Activated naive CD8-positive, alpha-beta T cell (primary cell): ENCODE results near the gene FANCC.

Source experiments
- H3K27ac Mint-ChIP-seq: one replicate; pipeline ENCODE4 v1.8.0; 2021; ENCODE audit warnings: mixed read lengths
- H3K27me3 Mint-ChIP-seq: one replicate; pipeline ENCODE4 v1.8.0; 2021; ENCODE audit warnings: mixed read lengths
- H3K36me3 Mint-ChIP-seq: one replicate; pipeline ENCODE4 v1.8.0; 2021; ENCODE audit warnings: mixed read lengths
- H3K4me1 Mint-ChIP-seq: one replicate; pipeline ENCODE4 v1.8.0; 2021; ENCODE audit warnings: low read depth, mixed read lengths
- H3K4me3 Mint-ChIP-seq: one replicate; pipeline ENCODE4 v1.8.0; 2021; ENCODE audit warnings: mild to moderate bottlenecking, mixed read lengths
- H3K9me3 Mint-ChIP-seq: one replicate; pipeline ENCODE4 v1.8.0; 2021; ENCODE audit warnings: low read depth, mixed read lengths

Gene FANCC

GRCh38 chr9:95317119-95317892, at the start of gene FANCC:
Gene FANCC (minus strand): TSS chr9:95317709. CDS start chr9:95249291, 68,418 bp downstream.
- peak within 1 kb of the TSS; percentile 92 for H3K4me3 Mint-ChIP-seq
- H3K4me1 Mint-ChIP-seq = peaks cover 27% of the 10 kb centered on the region
- peaks cover 2% of the 10 kb centered on the region for H3K36me3 Mint-ChIP-seq
- H3K27me3 Mint-ChIP-seq = no peaks in the 10 kb centered on the region
- peak within 1 kb of the TSS; percentile 92 for H3K27ac Mint-ChIP-seq
- no peaks in the 10 kb centered on the region for H3K9me3 Mint-ChIP-seq

GRCh38 chr9:95366731-95367325, 49.3 kb upstream of the FANCC start:
- Mint-ChIP-seq H3K36me3 (no peaks in the 10 kb centered on the region), H3K27ac (no peak overlapping the region), H3K4me1 (no peaks in the 10 kb centered on the region), H3K27me3 (peaks cover 12% of the 10 kb centered on the region), H3K4me3 (no peak overlapping the region), H3K9me3 (no peaks in the 10 kb centered on the region)

- Mint-ChIP-seq H3K27ac (no peak overlapping the region), H3K36me3 (no peaks in the 10 kb centered on the region), H3K4me1 (no peaks in the 10 kb centered on the region), H3K9me3 (no peaks in the 10 kb centered on the region), H3K4me3 (no peak overlapping the region), H3K27me3 (peaks cover 11% of the 10 kb centered on the region)
These were observed 48.3 kb upstream of the FANCC start for GRCh38 chr9:95365766-95366165.

GRCh38 chr9:95363051-95363841, 45.7 kb upstream of the FANCC start:
- H3K27ac Mint-ChIP-seq = no peak overlapping the region
- no peak overlapping the region for H3K4me3 Mint-ChIP-seq
- no peaks in the 10 kb centered on the region for H3K4me1 Mint-ChIP-seq
- H3K27me3 Mint-ChIP-seq = peaks cover 7% of the 10 kb centered on the region
- no peaks in the 10 kb centered on the region for H3K36me3 Mint-ChIP-seq
- no peaks in the 10 kb centered on the region for H3K9me3 Mint-ChIP-seq

- H3K9me3 Mint-ChIP-seq = no peaks in the 10 kb centered on the region
- H3K27me3 Mint-ChIP-seq = peaks cover 9% of the 10 kb centered on the region
- H3K36me3 Mint-ChIP-seq = no peaks in the 10 kb centered on the region
- no peak overlapping the region for H3K4me3 Mint-ChIP-seq
- H3K27ac Mint-ChIP-seq = no peak overlapping the region
- no peaks in the 10 kb centered on the region for H3K4me1 Mint-ChIP-seq
These were observed 43.4 kb upstream of the FANCC start for GRCh38 chr9:95360866-95361265.

GRCh38 chr9:95357316-95357715, 39.8 kb upstream of the FANCC start:
- H3K27me3 Mint-ChIP-seq = peaks cover 6% of the 10 kb centered on the region
- H3K4me1 Mint-ChIP-seq = no peaks in the 10 kb centered on the region
- H3K36me3 Mint-ChIP-seq = no peaks in the 10 kb centered on the region
- no peaks in the 10 kb centered on the region for H3K9me3 Mint-ChIP-seq
- H3K4me3 Mint-ChIP-seq = no peak overlapping the region
- H3K27ac Mint-ChIP-seq = no peak overlapping the region

- Mint-ChIP-seq H3K4me3 (no peak overlapping the region), H3K27me3 (peaks cover 10% of the 10 kb centered on the region), H3K9me3 (no peaks in the 10 kb centered on the region), H3K36me3 (no peaks in the 10 kb centered on the region), H3K27ac (no peak overlapping the region), H3K4me1 (no peaks in the 10 kb centered on the region)
These were observed 38.0 kb upstream of the FANCC start for GRCh38 chr9:95355500-95355899.

- peaks cover 4% of the 10 kb centered on the region for H3K4me1 Mint-ChIP-seq
- no peaks in the 10 kb centered on the region for H3K36me3 Mint-ChIP-seq
- no peaks in the 10 kb centered on the region for H3K9me3 Mint-ChIP-seq
- no peak overlapping the region for H3K27ac Mint-ChIP-seq
- no peak overlapping the region for H3K4me3 Mint-ChIP-seq
- peaks cover 23% of the 10 kb centered on the region for H3K27me3 Mint-ChIP-seq
These were observed 33.5 kb upstream of the FANCC start for GRCh38 chr9:95351051-95351450.

- Mint-ChIP-seq H3K27ac (no peak overlapping the region), H3K4me3 (peak overlapping the region; percentile 73), H3K9me3 (no peaks in the 10 kb centered on the region), H3K36me3 (no peaks in the 10 kb centered on the region), H3K4me1 (peaks cover 4% of the 10 kb centered on the region), H3K27me3 (peaks cover 24% of the 10 kb centered on the region)
These were observed 32.8 kb upstream of the FANCC start for GRCh38 chr9:95350266-95350665.

- Mint-ChIP-seq H3K4me3 (peak overlapping the region; percentile 73), H3K27me3 (peaks cover 24% of the 10 kb centered on the region), H3K36me3 (no peaks in the 10 kb centered on the region), H3K4me1 (peaks cover 4% of the 10 kb centered on the region), H3K9me3 (no peaks in the 10 kb centered on the region), H3K27ac (no peak overlapping the region)
These were observed 31.9 kb upstream of the FANCC start for GRCh38 chr9:95349091-95350038.

- Mint-ChIP-seq H3K27me3 (peaks cover 18% of the 10 kb centered on the region), H3K36me3 (no peaks in the 10 kb centered on the region), H3K4me3 (no peak overlapping the region), H3K4me1 (peaks cover 13% of the 10 kb centered on the region), H3K9me3 (no peaks in the 10 kb centered on the region), H3K27ac (no peak overlapping the region)
These were observed 28.5 kb upstream of the FANCC start for GRCh38 chr9:95346021-95346420.

GRCh38 chr9:95344735-95345325, 27.3 kb upstream of the FANCC start:
- Mint-ChIP-seq H3K36me3 (no peaks in the 10 kb centered on the region), H3K4me3 (no peak overlapping the region), H3K9me3 (no peaks in the 10 kb centered on the region), H3K27me3 (peaks cover 13% of the 10 kb centered on the region), H3K4me1 (peaks cover 10% of the 10 kb centered on the region), H3K27ac (no peak overlapping the region)

- peaks cover 12% of the 10 kb centered on the region for H3K27me3 Mint-ChIP-seq
- no peak overlapping the region for H3K4me3 Mint-ChIP-seq
- peaks cover 9% of the 10 kb centered on the region for H3K4me1 Mint-ChIP-seq
- no peaks in the 10 kb centered on the region for H3K9me3 Mint-ChIP-seq
- no peaks in the 10 kb centered on the region for H3K36me3 Mint-ChIP-seq
- no peak overlapping the region for H3K27ac Mint-ChIP-seq
These were observed 26.3 kb upstream of the FANCC start for GRCh38 chr9:95343725-95344287.

- Mint-ChIP-seq H3K27ac (no peak overlapping the region), H3K9me3 (no peaks in the 10 kb centered on the region), H3K4me1 (peaks cover 9% of the 10 kb centered on the region), H3K36me3 (no peaks in the 10 kb centered on the region), H3K4me3 (no peak overlapping the region), H3K27me3 (peaks cover 9% of the 10 kb centered on the region)
These were observed 25.1 kb upstream of the FANCC start for GRCh38 chr9:95342571-95342970.
